Astrocyte (in vitro differentiated cells and primary cell): ENCODE data around the gene ACADS. TPM values are rescaled to one million over a fixed set of nuclear protein-coding genes. Genes with fewer than 3 reads are reported as not detected.

ENCODE experiments used
- DNase-seq: peaks from one replicate; pipeline ENCODE4 v3.0.0-alpha.2; 2010; ENCODE audit warnings: low read depth
- FAIRE-seq: peaks from 2 replicates; lab custom pipeline; 2011; peaks lifted over from hg19 to GRCh38; lab: Jason Lieb, UNC
- H2AFZ ChIP-seq: 2 replicates; pipeline ENCODE4 v1.6.0; 2012; ENCODE audit warnings: low read depth, low read length, inconsistent platforms
- H3K27ac ChIP-seq: 2 replicates; pipeline ENCODE4 v1.5.1; 2011; ENCODE audit warnings: low read depth, low read length, inconsistent platforms
- H3K27me3 ChIP-seq: 2 replicates; pipeline ENCODE4 v1.6.0; 2011; ENCODE audit warnings: low read length, inconsistent platforms; ENCODE audit not compliant: insufficient read depth
- H3K36me3 ChIP-seq: 2 replicates; pipeline ENCODE4 v1.5.1; 2011; ENCODE audit warnings: low read length, inconsistent platforms; ENCODE audit not compliant: insufficient read depth
- H3K4me1 ChIP-seq: 2 replicates; pipeline ENCODE4 v1.5.1; 2011; ENCODE audit warnings: low read length, inconsistent platforms; ENCODE audit not compliant: insufficient read depth
- H3K4me2 ChIP-seq: 2 replicates; pipeline ENCODE4 v1.6.0; 2012; ENCODE audit warnings: low read length, inconsistent platforms
- H3K4me3 ChIP-seq: 2 replicates; pipeline ENCODE4 v1.5.1; 2011; ENCODE audit warnings: low read depth, mild to moderate bottlenecking, low read length, inconsistent platforms; ENCODE audit not compliant: insufficient read depth
- H3K79me2 ChIP-seq: 2 replicates; pipeline ENCODE4 v1.6.0; 2012; ENCODE audit warnings: mild to moderate bottlenecking, low read length, inconsistent platforms; ENCODE audit not compliant: insufficient read depth
- H3K9ac ChIP-seq: 2 replicates; pipeline ENCODE4 v1.6.0; 2012; ENCODE audit warnings: mild to moderate bottlenecking, low read length, inconsistent platforms
- H3K9me3 ChIP-seq: 2 replicates; pipeline ENCODE4 v1.5.1; 2012; ENCODE audit warnings: low read depth, mild to moderate bottlenecking, low read length, inconsistent platforms; ENCODE audit not compliant: insufficient read depth
- H4K20me1 ChIP-seq: 2 replicates; pipeline ENCODE4 v1.6.0; 2012; ENCODE audit warnings: low read length, inconsistent platforms; ENCODE audit not compliant: insufficient read depth
- H3K27ac Mint-ChIP-seq: one replicate; pipeline ENCODE4 v1.8.0; 2021; ENCODE audit warnings: mild to moderate bottlenecking, mixed read lengths; ENCODE audit not compliant: unreplicated experiment
- H3K27me3 Mint-ChIP-seq: one replicate; pipeline ENCODE4 v1.8.0; 2021; ENCODE audit warnings: low read depth, mixed read lengths; ENCODE audit not compliant: unreplicated experiment
- H3K36me3 Mint-ChIP-seq: one replicate; pipeline ENCODE4 v1.8.0; 2021; ENCODE audit warnings: low read depth, mixed read lengths; ENCODE audit not compliant: unreplicated experiment
- H3K4me1 Mint-ChIP-seq: one replicate; pipeline ENCODE4 v1.8.0; 2021; ENCODE audit warnings: low read depth, mixed read lengths; ENCODE audit not compliant: unreplicated experiment
- H3K4me3 Mint-ChIP-seq: one replicate; pipeline ENCODE4 v1.8.0; 2021; ENCODE audit warnings: mild to moderate bottlenecking, moderate library complexity, mixed read lengths; ENCODE audit not compliant: unreplicated experiment
- H3K9me3 Mint-ChIP-seq: one replicate; pipeline ENCODE4 v1.8.0; 2021; ENCODE audit warnings: mild to moderate bottlenecking, mixed read lengths; ENCODE audit not compliant: unreplicated experiment
- CTCF ChIP-seq: IDR thresholded peaks from 2 replicates; pipeline ENCODE4 v1.5.1; 2011; ENCODE audit warnings: low read depth, mild to moderate bottlenecking, inconsistent platforms, low read length, moderate library complexity; ENCODE audit not compliant: insufficient read depth
- EZH2 ChIP-seq: IDR thresholded peaks from 2 replicates; pipeline ENCODE4 v1.6.1; 2012; ENCODE audit warnings: mild to moderate bottlenecking, low read length, inconsistent platforms; ENCODE audit not compliant: insufficient read depth
- total RNA-seq: library from RNA; stranded (reverse); gene quantifications from 2 replicates; pipeline ENCODE4 v1.2.1, GENCODE V29; 2021

Gene ACADS
- total RNA-seq, 1 donor from 2014 or later: 2.8 TPM

- Histone ChIP-seq H4K20me1 (peaks cover 11% of the 10 kb centered on the region), H3K27ac (no peak overlapping the region), H3K4me1 (peaks cover 13% of the 10 kb centered on the region), H3K36me3 (peaks cover 53% of the 10 kb centered on the region), H3K9me3 (no peaks in the 10 kb centered on the region), H3K4me3 (no peak overlapping the region), H3K27me3 (no peaks in the 10 kb centered on the region), H2AFZ (no peak overlapping the region), H3K4me2 (peak overlapping the region; percentile 1), H3K9ac (no peak overlapping the region), H3K79me2 (no peaks in the 10 kb centered on the region)
- no peaks in the 10 kb centered on the region for H3K9me3 Mint-ChIP-seq
- H3K36me3 Mint-ChIP-seq: peaks cover 26% of the 10 kb centered on the region
- FAIRE-seq (no peak), DNase-seq (no peak)
- no peak for TF ChIP-seq CTCF
- TF ChIP-seq EZH2: no peak
- peaks cover 15% of the 10 kb centered on the region for H3K4me1 Mint-ChIP-seq
- no peak overlapping the region for H3K27ac Mint-ChIP-seq
- no peaks in the 10 kb centered on the region for H3K27me3 Mint-ChIP-seq
- no peak overlapping the region for H3K4me3 Mint-ChIP-seq
Measured at GRCh38 chr12:120720987-120721801, 4.4 kb upstream of the ACADS start.

GRCh38 chr12:120721866-120722265, 3.8 kb upstream of the ACADS start:
- H3K27me3 Mint-ChIP-seq: no peaks in the 10 kb centered on the region
- Histone ChIP-seq H3K4me1 (peaks cover 13% of the 10 kb centered on the region), H3K36me3 (peaks cover 46% of the 10 kb centered on the region), H4K20me1 (peaks cover 6% of the 10 kb centered on the region), H3K9ac (no peak overlapping the region), H3K27ac (no peak overlapping the region), H3K27me3 (no peaks in the 10 kb centered on the region), H3K4me2 (no peak overlapping the region), H2AFZ (no peak overlapping the region), H3K4me3 (no peak overlapping the region), H3K9me3 (no peaks in the 10 kb centered on the region), H3K79me2 (no peaks in the 10 kb centered on the region)
- H3K4me3 Mint-ChIP-seq: no peak overlapping the region
- H3K9me3 Mint-ChIP-seq: no peaks in the 10 kb centered on the region
- no peak for TF ChIP-seq EZH2
- TF ChIP-seq CTCF: no peak
- DNase-seq: no peak
- no peak for FAIRE-seq
- H3K4me1 Mint-ChIP-seq: peaks cover 15% of the 10 kb centered on the region
- no peak overlapping the region for H3K27ac Mint-ChIP-seq
- peaks cover 20% of the 10 kb centered on the region for H3K36me3 Mint-ChIP-seq

GRCh38 chr12:120722784-120723183, 2.8 kb upstream of the ACADS start:
- Histone ChIP-seq H3K27me3 (no peaks in the 10 kb centered on the region), H3K27ac (no peak overlapping the region), H3K4me1 (peaks cover 13% of the 10 kb centered on the region), H2AFZ (no peak overlapping the region), H3K4me2 (no peak overlapping the region), H3K4me3 (no peak overlapping the region), H3K9me3 (no peaks in the 10 kb centered on the region), H4K20me1 (peaks cover 6% of the 10 kb centered on the region), H3K9ac (no peak overlapping the region), H3K79me2 (no peaks in the 10 kb centered on the region), H3K36me3 (peaks cover 41% of the 10 kb centered on the region)
- peaks cover 15% of the 10 kb centered on the region for H3K4me1 Mint-ChIP-seq
- no peaks in the 10 kb centered on the region for H3K9me3 Mint-ChIP-seq
- no peaks in the 10 kb centered on the region for H3K27me3 Mint-ChIP-seq
- H3K4me3 Mint-ChIP-seq: no peak overlapping the region
- no peak for FAIRE-seq
- peaks cover 16% of the 10 kb centered on the region for H3K36me3 Mint-ChIP-seq
- no peak for DNase-seq
- TF ChIP-seq EZH2: no peak
- no peak overlapping the region for H3K27ac Mint-ChIP-seq
